ENCODE results near the gene TMTC1.

TMTC1 gene

DNA sequence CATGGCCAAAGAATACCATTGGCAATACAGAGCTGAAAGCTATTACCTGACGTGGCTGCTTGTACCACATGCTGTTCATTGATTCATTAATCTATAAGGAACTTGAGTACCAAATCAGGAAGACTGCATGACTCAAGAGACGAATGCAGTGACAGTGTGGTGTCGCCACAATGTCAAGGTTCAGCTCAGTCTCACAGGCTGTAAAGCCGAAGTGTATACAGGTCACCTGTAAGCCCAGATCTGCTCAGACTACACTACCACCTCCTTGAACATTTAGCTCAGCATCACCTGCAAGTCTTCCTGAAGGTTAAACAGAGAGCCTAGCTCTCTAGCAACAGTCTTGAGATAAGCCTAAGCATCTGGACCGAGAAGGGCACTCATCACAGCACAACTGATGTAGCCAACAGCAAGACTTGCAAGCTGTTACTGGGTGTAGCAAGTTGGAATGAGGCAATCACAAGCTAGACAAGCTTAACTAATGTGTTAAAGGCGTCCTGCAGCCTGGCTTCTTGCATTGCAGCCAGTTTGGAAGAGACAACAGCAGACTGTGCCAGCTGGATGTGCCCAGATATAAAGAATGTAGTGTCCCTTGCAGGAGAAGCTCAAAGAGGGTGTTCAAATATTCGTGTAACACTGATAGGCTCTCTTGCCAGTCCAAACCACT, 21.0 kb downstream of the TMTC1 start:
- H3K4me3 ChIP-seq (ENCODE audit: low read length), result no peak overlapping the region
- no peak for TF ChIP-seq ZNF274 (IDR thresholded peaks at IDR 0.05; ENCODE audit: low read depth, low read length)

DNA sequence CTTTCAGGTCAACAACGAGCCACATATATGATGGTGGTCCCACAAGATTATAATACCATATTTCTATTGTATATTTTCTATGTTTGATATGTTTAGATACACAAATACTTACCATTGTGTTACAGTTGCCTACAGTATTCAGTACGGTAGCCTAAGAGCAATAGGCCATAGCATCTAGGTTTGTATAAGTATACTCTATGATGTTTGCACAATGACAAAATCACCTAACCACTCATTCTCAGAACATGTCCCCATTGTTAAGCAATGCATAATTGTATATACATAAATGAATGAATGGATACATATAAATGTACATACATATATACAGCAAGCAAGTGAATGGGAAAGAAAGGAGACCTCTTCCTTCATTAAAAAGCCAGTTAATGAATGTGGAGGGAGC, 23.8 kb downstream of the TMTC1 start:
- no peak overlapping the region for H3K4me3 ChIP-seq (ENCODE audit: low read length)
- no peak for TF ChIP-seq ZNF274 (IDR thresholded peaks at IDR 0.05; ENCODE audit: low read depth, low read length)

DNA sequence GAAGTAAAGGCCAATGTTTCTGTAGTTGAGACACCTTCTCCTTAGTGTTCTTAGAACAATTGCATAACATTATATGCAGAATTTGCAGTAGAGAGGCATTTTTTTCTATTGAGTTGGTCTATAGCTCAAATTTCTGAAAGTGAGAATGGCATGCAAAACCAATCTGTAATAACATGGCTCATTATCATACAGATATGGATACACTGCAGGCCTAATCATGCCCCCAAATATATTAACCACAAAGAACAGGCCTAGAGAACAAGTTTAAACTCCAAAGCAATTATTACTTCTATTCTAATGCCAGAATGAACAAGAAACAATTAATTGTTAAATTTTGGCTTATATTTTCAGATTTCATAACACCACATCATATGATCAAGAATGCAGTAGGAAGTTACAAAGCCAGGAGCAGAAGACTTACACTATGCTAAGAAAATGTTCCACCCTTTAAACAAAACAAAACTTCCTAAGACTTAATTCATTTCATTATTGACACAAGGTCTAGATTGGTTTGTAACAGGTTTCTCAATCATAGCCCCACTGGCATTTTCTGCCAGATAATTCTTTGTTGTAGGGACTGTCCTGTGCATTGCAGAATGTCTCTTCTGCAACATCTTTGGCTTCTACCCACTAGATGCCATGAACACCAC, 26.9 kb downstream of the TMTC1 start:
- no peak for TF ChIP-seq ZNF274 (IDR thresholded peaks at IDR 0.05; ENCODE audit: low read depth, low read length)
- H3K4me3 ChIP-seq (ENCODE audit: low read length), result no peak overlapping the region

DNA sequence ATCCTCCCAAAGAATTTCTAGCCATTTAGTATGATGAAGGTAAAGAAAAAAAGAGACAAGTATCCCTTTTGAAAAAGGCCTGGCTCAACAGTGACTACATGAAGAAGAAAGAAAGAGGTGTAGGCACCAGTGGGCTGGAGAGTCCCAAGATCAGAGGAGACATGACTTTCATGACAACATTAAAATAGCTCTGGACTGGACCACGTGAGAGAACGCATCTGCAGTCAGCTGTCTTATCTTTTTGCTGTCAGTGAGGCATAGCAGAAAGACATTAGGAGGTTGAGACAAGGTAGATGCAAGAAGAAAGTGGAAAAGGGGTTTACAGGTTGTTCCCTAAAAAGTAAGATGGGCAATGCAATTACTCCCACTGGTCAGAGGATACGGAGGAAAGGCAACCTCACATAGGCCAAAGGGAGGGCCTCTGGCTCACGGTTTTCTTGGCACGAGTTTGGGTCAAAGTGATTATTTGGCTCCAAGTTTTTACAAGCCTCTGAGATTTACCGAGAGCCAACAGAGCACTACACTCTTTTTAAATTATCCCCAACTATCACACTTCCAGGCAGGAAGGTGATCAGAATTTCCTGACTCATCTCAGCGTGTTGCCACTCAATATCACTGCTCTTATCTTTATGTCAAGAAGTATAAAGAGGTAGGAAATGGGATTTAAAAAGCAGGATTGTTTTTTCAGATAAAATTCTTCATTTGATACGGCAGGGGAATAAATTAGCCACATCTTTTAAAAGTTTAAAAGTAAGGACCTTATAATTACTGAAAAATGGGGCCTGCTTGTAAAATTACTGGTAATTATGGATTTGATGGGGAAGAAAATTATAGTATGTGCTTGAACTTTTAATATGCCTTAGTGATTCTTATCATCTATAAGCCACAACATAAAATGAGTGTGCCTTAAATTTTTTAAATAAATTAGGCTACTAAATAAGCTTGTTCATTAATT, 29.2 kb downstream of the TMTC1 start:
- H3K4me3 ChIP-seq (ENCODE audit: low read length), result no peak overlapping the region
- TF ChIP-seq ZNF274 (IDR thresholded peaks at IDR 0.05; ENCODE audit: low read depth, low read length), result no peak

DNA sequence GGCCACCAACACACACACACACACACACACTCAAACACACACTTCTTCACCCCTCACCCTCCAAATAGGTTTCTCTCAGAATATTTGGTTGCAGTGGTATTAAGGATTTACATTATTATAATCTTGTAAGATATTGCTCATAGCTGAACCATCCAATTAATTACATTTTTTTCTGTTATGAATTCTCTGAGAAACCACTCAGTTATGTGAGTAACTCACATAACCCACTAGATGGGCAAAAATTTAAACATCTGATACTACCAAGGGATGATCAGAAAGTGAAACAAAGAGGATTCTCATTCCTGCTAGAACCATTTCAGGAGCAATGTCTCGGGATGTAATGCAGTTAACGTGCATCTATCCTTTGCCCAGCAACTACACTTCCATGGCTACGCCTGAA, 31.6 kb downstream of the TMTC1 start:
- H3K4me3 ChIP-seq (ENCODE audit: low read length), result no peak overlapping the region
- no peak for TF ChIP-seq ZNF274 (IDR thresholded peaks at IDR 0.05; ENCODE audit: low read depth, low read length)

DNA sequence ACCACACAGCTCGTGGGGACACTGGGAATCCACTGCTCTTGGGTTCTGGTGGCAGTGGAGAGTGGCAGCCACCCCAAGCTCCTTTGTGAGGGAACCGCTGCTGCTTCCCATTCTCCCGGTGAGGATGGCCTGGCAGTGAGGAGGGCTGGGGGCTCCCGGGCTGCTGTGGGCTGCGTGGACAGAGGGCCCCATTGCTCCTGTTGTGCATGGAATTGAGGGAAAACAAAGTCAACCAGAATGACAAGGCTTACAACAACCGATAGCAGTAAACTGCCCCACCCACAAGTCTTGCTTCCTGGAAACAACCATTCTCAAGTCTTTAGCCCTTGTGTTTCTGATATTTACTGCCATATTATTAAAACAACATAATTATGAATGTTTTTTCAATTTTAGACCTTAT, 32.1 kb downstream of the TMTC1 start:
- no peak overlapping the region for H3K4me3 ChIP-seq (ENCODE audit: low read length)
- no peak for TF ChIP-seq ZNF274 (IDR thresholded peaks at IDR 0.05; ENCODE audit: low read depth, low read length)

DNA sequence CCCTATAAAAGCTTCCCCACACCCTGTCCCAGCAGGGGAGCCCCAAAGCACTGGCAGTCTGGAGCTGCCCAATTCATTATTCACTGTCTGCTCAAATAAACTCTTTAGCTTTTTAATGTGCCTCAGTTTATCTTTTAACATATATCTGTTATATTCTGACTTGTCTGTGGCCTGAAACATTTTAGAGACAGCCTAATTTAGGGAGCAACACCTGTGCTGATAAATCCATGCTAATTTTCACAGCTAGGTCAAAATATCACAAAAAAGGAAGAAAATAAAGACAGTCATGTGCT, 32.9 kb downstream of the TMTC1 start:
- no peak for TF ChIP-seq ZNF274 (IDR thresholded peaks at IDR 0.05; ENCODE audit: low read depth, low read length)
- H3K4me3 ChIP-seq (ENCODE audit: low read length), result no peak overlapping the region

DNA sequence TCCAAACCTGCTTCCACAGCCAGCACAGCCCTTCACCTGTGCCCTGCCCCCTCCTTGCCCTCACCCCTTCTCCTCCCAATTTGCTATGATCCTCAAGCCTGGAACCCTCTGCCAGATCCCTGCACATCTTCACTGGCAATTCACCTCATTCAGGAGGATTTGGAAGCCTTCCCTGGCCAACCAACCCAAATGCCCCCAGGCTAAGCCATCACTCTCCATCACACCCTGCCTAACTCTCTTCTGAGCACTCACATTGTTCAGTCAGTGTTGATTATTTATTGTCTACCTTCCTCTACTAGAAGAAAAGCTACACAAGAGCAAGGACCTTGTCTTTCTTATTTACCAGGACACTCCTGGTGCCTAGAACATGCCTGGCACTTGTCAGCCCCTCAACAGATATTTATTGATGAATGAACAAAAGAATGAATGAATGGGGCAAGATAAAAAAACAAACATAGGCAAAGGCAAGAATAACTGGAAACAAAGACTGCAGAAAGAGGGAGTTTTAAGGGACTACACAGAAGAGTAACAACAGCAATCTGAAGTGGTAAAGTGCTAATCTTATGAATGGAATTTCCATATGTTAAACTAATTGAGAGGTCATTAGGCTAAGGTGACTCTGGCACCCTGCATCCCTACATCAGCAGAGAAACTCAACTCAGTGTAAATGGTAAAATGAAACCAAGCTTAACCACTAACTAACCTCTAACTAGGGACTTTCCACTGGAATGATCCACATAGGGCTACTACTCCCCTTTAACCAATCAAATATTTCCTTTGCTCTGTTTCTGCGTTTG, 33.4 kb downstream of the TMTC1 start:
- no peak overlapping the region for H3K4me3 ChIP-seq (ENCODE audit: low read length)
- TF ChIP-seq ZNF274 (IDR thresholded peaks at IDR 0.05; ENCODE audit: low read depth, low read length), result no peak

DNA sequence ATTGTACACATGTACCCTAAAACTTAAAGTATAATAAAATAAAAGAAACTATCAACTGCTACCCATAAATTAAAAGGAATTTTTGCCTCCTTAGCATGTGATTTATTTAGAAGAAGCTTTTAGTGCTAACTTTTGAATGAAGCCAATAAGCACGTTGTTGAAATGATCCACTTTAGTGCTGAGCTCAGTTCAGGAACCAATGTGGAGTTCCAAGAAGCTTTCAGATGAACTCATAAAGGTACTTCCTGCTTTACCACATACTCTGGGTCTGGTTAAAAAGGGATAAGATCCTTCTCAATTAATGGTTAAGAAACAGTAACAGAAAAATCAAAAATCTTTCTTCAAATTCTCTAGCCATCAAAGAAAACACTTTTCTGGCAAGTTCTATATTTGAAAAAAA, 39.4 kb downstream of the TMTC1 start:
- H3K4me3 ChIP-seq (ENCODE audit: low read length), result no peak overlapping the region
- no peak for TF ChIP-seq ZNF274 (IDR thresholded peaks at IDR 0.05; ENCODE audit: low read depth, low read length)

DNA sequence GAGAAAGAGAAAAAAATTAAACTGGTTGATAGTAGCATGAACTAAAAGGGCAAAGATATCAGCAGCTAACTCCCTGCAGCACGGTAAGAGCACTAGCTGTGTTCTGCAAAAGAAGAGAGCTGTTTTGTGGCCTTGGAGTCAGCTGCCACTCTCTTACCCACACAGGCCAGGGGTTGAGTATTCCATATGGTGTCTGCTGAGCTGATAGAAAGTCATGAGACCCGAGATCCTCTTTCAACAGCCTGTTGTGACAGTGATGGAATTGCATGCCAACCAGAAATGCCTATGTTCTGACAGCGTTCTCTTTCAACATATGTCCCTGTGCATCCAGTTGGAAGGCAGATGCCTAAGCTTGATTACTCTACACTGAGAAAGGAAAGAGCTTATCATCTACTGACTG, 39.9 kb downstream of the TMTC1 start:
- TF ChIP-seq ZNF274 (IDR thresholded peaks at IDR 0.05; ENCODE audit: low read depth, low read length), result no peak

DNA sequence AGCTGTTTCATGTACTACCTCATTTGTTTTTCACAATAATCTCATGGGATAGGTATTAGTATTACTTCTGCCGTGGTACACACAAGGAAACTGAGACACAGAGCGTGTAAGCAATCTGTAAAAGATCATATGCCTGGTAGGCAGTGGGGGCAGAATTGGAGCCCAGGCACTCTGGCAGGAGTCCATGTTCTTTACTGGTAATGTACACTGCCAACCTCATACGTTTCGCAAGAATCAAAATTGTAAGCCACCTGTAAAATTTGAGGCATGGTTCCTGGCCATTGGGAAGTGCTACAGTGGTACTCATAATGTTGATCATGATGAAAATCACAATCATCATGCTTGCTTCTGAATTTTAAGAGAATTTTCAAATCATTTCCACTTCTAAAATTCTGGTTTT, 40.7 kb downstream of the TMTC1 start:
- no peak for TF ChIP-seq ZNF274 (IDR thresholded peaks at IDR 0.05; ENCODE audit: low read depth, low read length)
- H3K4me3 ChIP-seq (ENCODE audit: low read length), result no peak overlapping the region

More for the DNA sequence above, 39.9 kb downstream of the TMTC1 start:
- no peak overlapping the region for H3K4me3 ChIP-seq (ENCODE audit: low read length)

DNA sequence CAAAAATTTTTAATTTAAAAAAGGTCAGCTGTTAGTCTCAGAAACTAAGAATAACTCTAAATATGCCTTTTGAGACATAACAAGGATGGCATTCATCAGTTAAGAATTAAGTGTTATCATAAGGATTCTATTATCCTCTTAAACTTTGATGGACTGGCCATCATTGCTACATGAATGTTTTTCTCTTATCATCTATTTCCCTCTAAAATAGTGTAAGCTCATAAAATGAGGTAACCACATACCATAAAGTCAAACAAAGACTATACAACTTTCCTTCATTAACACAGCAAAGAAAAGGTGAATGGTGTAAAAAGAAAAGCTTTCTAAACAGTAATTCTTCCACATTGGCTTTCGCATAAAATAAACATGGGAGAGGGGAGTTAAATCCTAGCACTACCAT, 41.1 kb downstream of the TMTC1 start:
- no peak for TF ChIP-seq ZNF274 (IDR thresholded peaks at IDR 0.05; ENCODE audit: low read depth, low read length)
- H3K4me3 ChIP-seq (ENCODE audit: low read length), result no peak overlapping the region

DNA sequence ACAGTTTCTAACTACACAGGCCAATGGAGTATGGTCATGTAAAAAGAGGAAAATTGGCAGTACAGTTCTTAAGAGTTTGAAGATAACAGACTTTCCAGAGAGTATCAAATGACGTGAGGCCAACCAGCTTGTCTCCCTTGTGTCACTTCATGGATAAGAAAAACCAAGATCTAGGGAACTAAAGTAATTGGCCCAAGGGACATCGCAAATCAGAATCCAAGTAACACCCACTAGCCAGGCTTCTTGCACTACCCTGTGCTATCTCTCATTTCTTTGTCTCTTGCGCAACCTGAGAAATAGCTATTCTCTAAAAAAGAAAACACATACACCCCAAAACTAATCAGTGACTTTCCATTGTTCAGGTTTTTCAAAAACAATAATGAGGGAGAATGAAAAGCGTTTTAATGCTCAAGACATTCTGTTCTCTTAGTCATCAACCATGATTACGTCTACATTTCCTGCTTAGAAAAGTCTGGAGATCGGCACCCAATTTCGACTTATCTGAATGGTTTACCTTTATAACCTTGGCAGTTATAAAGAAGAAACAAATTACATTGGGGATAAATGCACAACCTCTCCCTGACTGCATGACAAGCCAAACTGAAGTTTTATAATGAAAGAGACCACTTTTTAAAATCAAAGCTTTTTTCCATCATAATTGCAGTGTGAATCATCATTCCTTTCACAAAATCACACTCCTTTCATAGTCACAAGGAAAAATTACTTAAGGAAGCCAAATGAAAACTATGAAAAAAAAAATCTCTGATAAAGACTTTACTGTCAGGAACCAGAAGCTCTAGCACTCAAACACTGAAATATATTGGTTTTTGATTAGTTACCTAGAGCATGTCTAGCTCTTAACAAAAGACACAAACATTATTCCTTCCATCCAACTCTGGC, 42.1 kb downstream of the TMTC1 start:
- no peak for TF ChIP-seq ZNF274 (IDR thresholded peaks at IDR 0.05; ENCODE audit: low read depth, low read length)
- no peak overlapping the region for H3K4me3 ChIP-seq (ENCODE audit: low read length)

Data from GM08714 (cell line).